HepG2 (cell line): ENCODE data around the gene ERCC4. TPM values are rescaled to one million over a fixed set of nuclear protein-coding genes. Genes with fewer than 3 reads are reported as not detected.
A peak's percentile ranks its signal among the peaks of the same experiment; 100 is the strongest.

ENCODE experiments used
- ADNP ChIP-seq: sonication (generic); formaldehyde crosslinking; IDR thresholded peaks from 2 replicates; pipeline ENCODE4 v1.4.0; 2020; ENCODE audit warnings: missing genetic modification reagents
- AGO1 ChIP-seq: fragments of 200-400 bp; formaldehyde crosslinking; IDR thresholded peaks from 2 replicates; pipeline ENCODE4 v1.6.1; 2017; ENCODE audit warnings: mild to moderate bottlenecking, low read depth, low read length, moderate library complexity; ENCODE audit not compliant: poor library complexity, severe bottlenecking
- CAMTA2 ChIP-seq: sonication (generic); formaldehyde crosslinking; IDR thresholded peaks from 2 replicates; pipeline ENCODE4 v1.4.0; 2020; ENCODE audit warnings: mild to moderate bottlenecking, missing genetic modification reagents, borderline replicate concordance
- EZH2 ChIP-seq: conservative IDR thresholded peaks from 2 replicates; pipeline ENCODE4 v1.6.1; 2012; ENCODE audit warnings: mild to moderate bottlenecking, low read depth, low read length, moderate library complexity
- FOSL1 ChIP-seq: sonication (generic); formaldehyde crosslinking; IDR thresholded peaks from 2 replicates; pipeline ENCODE4 v1.9.0; 2021; ENCODE audit warnings: missing genetic modification reagents, borderline replicate concordance
- FOSL2 ChIP-seq: sonication (generic); formaldehyde crosslinking; IDR thresholded peaks from 2 replicates; pipeline ENCODE4 v1.4.0; 2020; ENCODE audit warnings: missing genetic modification reagents
- FOXA1 ChIP-seq, 2 experiments: fragments of 450-650 bp in 1 of 2; sonication (generic) in 1 of 2; formaldehyde crosslinking in 1 of 2; IDR thresholded peaks; 2 replicates each; pipeline versions ENCODE4 v1.4.0 to v1.6.1; 2016 to 2020; ENCODE audit warnings: missing genetic modification reagents in 1 of 2
- HOXA9 ChIP-seq: sonication (generic); formaldehyde crosslinking; IDR thresholded peaks from 2 replicates; pipeline ENCODE4 v1.8.1; 2022; ENCODE audit warnings: missing genetic modification reagents, mild to moderate bottlenecking, moderate library complexity, borderline replicate concordance
- IKZF4 ChIP-seq: sonication (generic); formaldehyde crosslinking; IDR thresholded peaks from 2 replicates; pipeline ENCODE4 v1.5.1; 2020; ENCODE audit warnings: borderline replicate concordance, mild to moderate bottlenecking, low read depth, missing genetic modification reagents; ENCODE audit errors: not compliant biosample characterization
- MBNL3 ChIP-seq: fragments of 250-450 bp; sonication (Bioruptor Pico); conservative IDR thresholded peaks from 2 replicates; pipeline ENCODE4 v1.8.0; 2022; ENCODE audit warnings: mild to moderate bottlenecking, inconsistent platforms
- PAX8 ChIP-seq: sonication (generic); formaldehyde crosslinking; IDR thresholded peaks from 2 replicates; pipeline ENCODE4 v1.8.0; 2022; ENCODE audit warnings: mild to moderate bottlenecking, missing genetic modification reagents, borderline replicate concordance
- RFXAP ChIP-seq: sonication (generic); formaldehyde crosslinking; IDR thresholded peaks from 2 replicates; pipeline ENCODE4 v1.4.0; 2020; ENCODE audit warnings: missing genetic modification reagents, borderline replicate concordance
- SIX1 ChIP-seq: sonication (generic); formaldehyde crosslinking; IDR thresholded peaks from 2 replicates; pipeline ENCODE4 v1.4.0; 2020; ENCODE audit warnings: missing genetic modification reagents, borderline replicate concordance
- STAG1 ChIP-seq: sonication (generic); formaldehyde crosslinking; IDR thresholded peaks from 2 replicates; pipeline ENCODE4 v1.4.0; 2020; ENCODE audit warnings: missing genetic modification reagents
- ZFYVE20 ChIP-seq: sonication (generic); formaldehyde crosslinking; IDR thresholded peaks from 2 replicates; pipeline ENCODE4 v1.8.0; 2023; ENCODE audit warnings: low read depth, mild to moderate bottlenecking, moderate library complexity, missing genetic modification reagents, borderline replicate concordance
- ZNF263 ChIP-seq: sonication (generic); formaldehyde crosslinking; IDR thresholded peaks from 2 replicates; pipeline ENCODE4 v1.4.0; 2020; ENCODE audit warnings: missing genetic modification reagents
- ZNF607 ChIP-seq: sonication (generic); formaldehyde crosslinking; IDR thresholded peaks from 2 replicates; pipeline ENCODE4 v1.5.1; 2020; ENCODE audit warnings: missing genetic modification reagents, mild to moderate bottlenecking, borderline replicate concordance
- ZNF678 ChIP-seq: sonication (generic); formaldehyde crosslinking; IDR thresholded peaks from 2 replicates; pipeline ENCODE4 v1.4.0; 2020; ENCODE audit warnings: mild to moderate bottlenecking, missing genetic modification reagents
- ZNF749 ChIP-seq: sonication (generic); formaldehyde crosslinking; IDR thresholded peaks from 2 replicates; pipeline ENCODE4 v1.8.0; 2022; ENCODE audit warnings: mild to moderate bottlenecking, missing genetic modification reagents, moderate library complexity, borderline replicate concordance
- ZNF775 ChIP-seq: sonication (generic); formaldehyde crosslinking; IDR thresholded peaks from 2 replicates; pipeline ENCODE4 v1.4.0; 2020; ENCODE audit warnings: missing genetic modification reagents, mild to moderate bottlenecking, moderate library complexity, borderline replicate concordance
- polyA plus RNA-seq, 8 experiments: library from polyadenylated mRNA; depleted of rRNA in 3 of 8; stranded (reverse) in 7 of 8; unstranded in 1 of 8; fragments of >200 nt; fragmentation: Illumina TruSeq in 4 of 8; extraction: Trizol in 4 of 8; gene quantifications; 2 replicates each; pipeline versions ENCODE4 v1.2.1 to v1.2.3, GENCODE V29; 2011 to 2016; ENCODE audit warnings: low read depth in 4 of 8, missing spikeins in 1 of 8, mixed read lengths in 1 of 8; ENCODE audit not compliant: insufficient read depth in 1 of 8
- total RNA-seq, 5 experiments: library from RNA; depleted of rRNA; stranded (reverse); fragments of >200 nt; fragmentation: Illumina TruSeq; extraction: Trizol; gene quantifications; 2 replicates each; pipeline ENCODE4 v1.2.3, GENCODE V29; 2016; ENCODE audit warnings: low read depth in 1 of 5
- TF ChIP-seq, protein P1 (sequence below): sonication (generic); formaldehyde crosslinking; IDR thresholded peaks from 2 replicates; pipeline ENCODE4 v1.5.1; 2020; ENCODE audit warnings: mild to moderate bottlenecking, missing genetic modification reagents
- TF ChIP-seq, protein P2 (sequence below): sonication (generic); formaldehyde crosslinking; IDR thresholded peaks from 2 replicates; pipeline ENCODE4 v1.4.0; 2020; ENCODE audit warnings: missing genetic modification reagents
- TF ChIP-seq, protein P3 (sequence below): sonication (generic); formaldehyde crosslinking; IDR thresholded peaks from 2 replicates; pipeline ENCODE4 v1.4.0; 2020; ENCODE audit warnings: mild to moderate bottlenecking, missing genetic modification reagents

The ERCC4 gene
- total and polyA plus RNA-seq, 2 of the 13 experiments (the other 11 are each of a cell fraction or from before 2014, with no cell fraction given): 5.4 to 15.2 TPM

DNA sequence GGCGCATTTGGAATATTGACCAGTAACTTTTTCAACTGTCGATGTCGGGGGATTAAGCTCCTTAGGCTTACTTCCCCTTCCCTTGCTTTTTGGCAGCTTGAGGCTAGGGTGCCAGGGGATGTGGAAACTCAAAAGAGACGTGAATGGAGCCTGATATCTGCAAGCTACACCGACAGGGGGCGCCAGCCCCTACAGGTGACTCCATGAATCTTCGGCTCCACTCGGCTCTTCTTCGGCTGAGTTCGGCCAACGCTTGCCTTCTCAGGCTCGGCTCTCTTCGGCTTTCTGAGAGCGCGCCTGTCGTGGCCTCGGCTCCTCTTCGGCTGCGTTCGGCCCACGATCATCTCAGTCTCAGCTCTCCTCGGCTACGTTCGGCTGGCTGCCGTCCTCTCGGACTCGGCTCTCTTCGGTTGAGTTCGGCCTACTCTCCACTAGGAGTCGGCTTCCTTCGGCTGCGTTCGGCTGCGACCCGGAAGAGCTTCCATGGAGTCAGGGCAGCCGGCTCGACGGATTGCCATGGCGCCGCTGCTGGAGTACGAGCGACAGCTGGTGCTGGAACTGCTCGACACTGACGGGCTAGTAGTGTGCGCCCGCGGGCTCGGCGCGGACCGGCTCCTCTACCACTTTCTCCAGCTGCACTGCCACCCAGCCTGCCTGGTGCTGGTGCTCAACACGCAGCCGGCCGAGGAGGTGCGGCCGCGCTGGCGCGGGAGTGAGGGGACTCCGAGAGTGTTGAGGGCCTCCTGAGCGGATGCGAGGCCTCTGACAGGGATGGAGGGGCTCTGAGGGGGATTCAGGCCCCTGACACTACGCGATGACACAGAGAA is at the start of gene ERCC4 (continued):
- TF ChIP-seq RFXAP (CRISPR knock-in tag): peak; percentile 73; the same call in 1 of the 2 replicates
- no peak for TF ChIP-seq FOXA1 (IDR thresholded peaks at IDR 0.05)
- TF ChIP-seq FOXA1 (CRISPR knock-in tag; IDR thresholded peaks at IDR 0.05): peak; percentile 23
- TF ChIP-seq, protein P1, sequence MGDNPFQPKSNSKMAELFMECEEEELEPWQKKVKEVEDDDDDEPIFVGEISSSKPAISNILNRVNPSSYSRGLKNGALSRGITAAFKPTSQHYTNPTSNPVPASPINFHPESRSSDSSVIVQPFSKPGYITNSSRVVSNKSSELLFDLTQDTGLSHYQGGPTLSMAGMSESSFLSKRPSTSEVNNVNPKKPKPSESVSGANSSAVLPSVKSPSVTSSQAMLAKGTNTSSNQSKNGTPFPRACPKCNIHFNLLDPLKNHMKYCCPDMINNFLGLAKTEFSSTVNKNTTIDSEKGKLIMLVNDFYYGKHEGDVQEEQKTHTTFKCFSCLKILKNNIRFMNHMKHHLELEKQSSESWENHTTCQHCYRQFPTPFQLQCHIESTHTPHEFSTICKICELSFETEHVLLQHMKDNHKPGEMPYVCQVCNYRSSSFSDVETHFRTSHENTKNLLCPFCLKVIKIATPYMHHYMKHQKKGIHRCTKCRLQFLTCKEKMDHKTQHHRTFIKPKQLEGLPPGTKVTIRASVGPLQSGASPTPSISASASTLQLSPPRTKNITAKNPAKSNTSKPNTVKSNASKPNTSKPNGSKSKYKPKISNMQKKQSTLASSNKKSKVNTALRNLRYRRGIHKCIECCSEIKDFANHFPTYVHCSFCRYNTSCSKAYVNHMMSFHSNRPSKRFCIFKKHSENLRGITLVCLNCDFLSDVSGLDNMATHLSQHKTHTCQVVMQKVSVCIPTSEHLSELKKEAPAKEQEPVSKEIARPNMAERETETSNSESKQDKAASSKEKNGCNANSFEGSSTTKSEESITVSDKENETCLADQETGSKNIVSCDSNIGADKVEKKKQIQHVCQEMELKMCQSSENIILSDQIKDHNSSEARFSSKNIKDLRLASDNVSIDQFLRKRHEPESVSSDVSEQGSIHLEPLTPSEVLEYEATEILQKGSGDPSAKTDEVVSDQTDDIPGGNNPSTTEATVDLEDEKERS (CRISPR knock-in tag): peak; percentile 59; the same call in 1 of the 2 replicates
- TF ChIP-seq, protein P2, sequence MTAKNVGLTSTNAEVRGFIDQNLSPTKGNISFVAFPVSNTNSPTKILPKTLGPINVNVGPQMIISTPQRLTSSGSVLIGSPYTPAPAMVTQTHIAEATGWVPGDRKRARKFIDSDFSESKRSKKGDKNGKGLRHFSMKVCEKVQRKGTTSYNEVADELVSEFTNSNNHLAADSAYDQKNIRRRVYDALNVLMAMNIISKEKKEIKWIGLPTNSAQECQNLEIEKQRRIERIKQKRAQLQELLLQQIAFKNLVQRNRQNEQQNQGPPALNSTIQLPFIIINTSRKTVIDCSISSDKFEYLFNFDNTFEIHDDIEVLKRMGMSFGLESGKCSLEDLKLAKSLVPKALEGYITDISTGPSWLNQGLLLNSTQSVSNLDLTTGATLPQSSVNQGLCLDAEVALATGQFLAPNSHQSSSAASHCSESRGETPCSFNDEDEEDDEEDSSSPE (CRISPR knock-in tag): peak; percentile 68
- no peak; the same call in 1 of the 2 replicates for TF ChIP-seq ZFYVE20 (CRISPR knock-in tag)
- peak; percentile 10; the same call in 1 of the 2 replicates for TF ChIP-seq SIX1
- no peak for TF ChIP-seq MBNL3 (CRISPR knock-in tag)
- TF ChIP-seq ZNF749 (CRISPR knock-in tag): peak; percentile 67; the same call in 1 of the 2 replicates
- peak; percentile 55; the same call in 1 of the 2 replicates for TF ChIP-seq ZNF678
- 0 out of 2 replicates have a peak, but pooled peaks have one; percentile 58 for TF ChIP-seq CAMTA2
- no peak for TF ChIP-seq FOSL2
- TF ChIP-seq, protein P3, sequence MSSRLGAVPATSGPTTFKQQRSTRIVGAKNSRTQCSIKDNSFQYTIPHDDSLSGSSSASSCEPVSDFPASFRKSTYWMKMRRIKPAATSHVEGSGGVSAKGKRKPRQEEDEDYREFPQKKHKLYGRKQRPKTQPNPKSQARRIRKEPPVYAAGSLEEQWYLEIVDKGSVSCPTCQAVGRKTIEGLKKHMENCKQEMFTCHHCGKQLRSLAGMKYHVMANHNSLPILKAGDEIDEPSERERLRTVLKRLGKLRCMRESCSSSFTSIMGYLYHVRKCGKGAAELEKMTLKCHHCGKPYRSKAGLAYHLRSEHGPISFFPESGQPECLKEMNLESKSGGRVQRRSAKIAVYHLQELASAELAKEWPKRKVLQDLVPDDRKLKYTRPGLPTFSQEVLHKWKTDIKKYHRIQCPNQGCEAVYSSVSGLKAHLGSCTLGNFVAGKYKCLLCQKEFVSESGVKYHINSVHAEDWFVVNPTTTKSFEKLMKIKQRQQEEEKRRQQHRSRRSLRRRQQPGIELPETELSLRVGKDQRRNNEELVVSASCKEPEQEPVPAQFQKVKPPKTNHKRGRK (CRISPR knock-in tag): no peak
- peak; percentile 81 for TF ChIP-seq ZNF263
- 0 out of 2 replicates have a peak, but pooled peaks have one; percentile 28 for TF ChIP-seq ZNF775 (CRISPR knock-in tag)
- peak; percentile 98; the same call in 1 of the 2 replicates for TF ChIP-seq PAX8 (CRISPR knock-in tag)
- TF ChIP-seq FOSL1 (CRISPR knock-in tag): no peak
- TF ChIP-seq IKZF4: peak; percentile 72
- no peak for TF ChIP-seq EZH2
- TF ChIP-seq AGO1: peak; percentile 39
- 0 out of 2 replicates have a peak, but pooled peaks have one; percentile 18 for TF ChIP-seq HOXA9 (CRISPR knock-in tag)
- TF ChIP-seq ZNF607 (CRISPR knock-in tag): peak; percentile 92
- TF ChIP-seq STAG1 (CRISPR knock-in tag): peak; percentile 60
- no peak for TF ChIP-seq ADNP (CRISPR knock-in tag)
